KBM-7 (cell line): ENCODE results near the gene CD4.
A peak's percentile ranks its signal among the peaks of the same experiment; 100 is the strongest.

Source experiments
- DNase-seq: peaks from one replicate; pipeline ENCODE4 v3.0.0-alpha.2; 2015
- in situ Hi-C: fragments of 300-500 bp; cut with MboI; formaldehyde crosslinking; loops from 2 replicates; pipeline ENCODE4 v1.14.3; 2020; ENCODE audit warnings: low sequenced_read_pairs, low pct_unique_long_range_greater_than_20kb, mixed read lengths

The CD4 gene

GRCh38 chr12:6792522-6793201 is 3.3 kb downstream of the CD4 start:
- DNase-seq = peak; percentile 94
- in situ Hi-C loops = no loop called here

DNA sequence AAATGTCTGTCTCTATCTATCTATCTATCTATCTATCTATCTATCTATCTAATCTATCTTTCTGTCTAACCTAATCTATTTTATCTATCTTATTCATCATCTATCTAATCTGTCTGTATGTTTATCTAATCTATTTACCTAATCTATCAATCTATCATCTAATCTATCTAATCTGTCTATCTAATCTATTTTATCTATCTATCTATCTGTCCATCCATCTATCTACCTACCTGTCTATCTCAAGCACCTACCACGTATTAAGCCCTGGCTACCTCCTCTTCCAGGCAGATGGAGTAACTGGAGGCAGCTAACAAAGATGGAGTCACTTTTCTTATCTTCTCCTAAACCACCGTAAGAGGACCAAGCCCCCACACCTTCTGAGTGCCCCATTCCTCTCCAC is 5.8 kb downstream of the CD4 start:
- no peak for DNase-seq
- in situ Hi-C loops = no loop called here

GRCh38 chr12:6796576-6796975 is 7.2 kb downstream of the CD4 start:
- DNase-seq = no peak
- in situ Hi-C loops = no loop called here

GRCh38 chr12:6799147-6799546 is 9.8 kb downstream of the CD4 start:
- in situ Hi-C loops = no loop called here
- DNase-seq = no peak

DNA sequence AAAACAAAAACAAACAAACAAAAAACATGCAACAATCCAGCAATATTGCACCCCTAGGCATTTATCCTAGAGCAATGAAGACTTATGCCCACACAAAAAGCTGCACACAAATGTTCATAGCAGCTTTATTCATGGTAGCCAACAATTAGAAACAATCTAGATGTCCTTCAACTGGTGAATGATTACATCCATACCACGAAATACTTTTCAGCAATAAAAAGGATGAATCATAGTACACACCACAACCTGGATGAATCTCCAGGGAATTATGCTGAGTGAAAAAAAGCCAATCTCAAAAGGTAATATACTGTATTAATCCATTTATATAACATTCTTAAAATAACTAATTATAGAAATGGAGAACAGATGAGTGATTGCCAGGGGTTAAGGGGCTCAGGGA is 17.8 kb downstream of the CD4 start:
- no peak for DNase-seq
- in situ Hi-C loops = no loop called here

GRCh38 chr12:6809056-6809455 is 19.7 kb downstream of the CD4 start:
- DNase-seq = no peak
- in situ Hi-C loops = no loop called here

DNA sequence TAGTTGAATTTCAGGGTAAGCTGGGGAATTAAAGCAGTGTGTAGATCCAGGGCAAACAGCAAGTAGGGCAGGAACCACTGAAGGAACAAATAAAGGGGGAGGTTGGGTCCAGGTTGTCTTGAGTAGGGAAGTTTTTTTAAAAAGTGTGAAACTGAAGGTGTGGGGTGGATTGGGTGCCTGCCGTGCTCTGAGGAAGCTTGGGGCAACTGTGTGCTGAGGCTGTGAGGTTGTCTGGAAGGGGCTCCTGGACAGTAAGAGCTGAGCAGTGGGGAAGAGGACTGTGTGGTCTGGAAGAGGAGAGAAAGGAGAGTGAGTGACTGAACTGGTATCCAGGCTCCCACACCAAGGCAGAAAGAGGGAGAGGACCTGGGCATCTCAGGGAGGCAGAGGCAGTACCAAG is 21.4 kb downstream of the CD4 start:
- DNase-seq = no peak
- in situ Hi-C loops = no loop called here

GRCh38 chr12:6813363-6813762 is 24.0 kb downstream of the CD4 start:
- in situ Hi-C loops = no loop called here
- no peak for DNase-seq

- no peak for DNase-seq
- in situ Hi-C loops = no loop called here
Observed at GRCh38 chr12:6816598-6816997, 27.3 kb downstream of the CD4 start.

GRCh38 chr12:6817098-6817497 is 27.8 kb downstream of the CD4 start:
- no peak for DNase-seq
- in situ Hi-C loops = no loop called here

DNA sequence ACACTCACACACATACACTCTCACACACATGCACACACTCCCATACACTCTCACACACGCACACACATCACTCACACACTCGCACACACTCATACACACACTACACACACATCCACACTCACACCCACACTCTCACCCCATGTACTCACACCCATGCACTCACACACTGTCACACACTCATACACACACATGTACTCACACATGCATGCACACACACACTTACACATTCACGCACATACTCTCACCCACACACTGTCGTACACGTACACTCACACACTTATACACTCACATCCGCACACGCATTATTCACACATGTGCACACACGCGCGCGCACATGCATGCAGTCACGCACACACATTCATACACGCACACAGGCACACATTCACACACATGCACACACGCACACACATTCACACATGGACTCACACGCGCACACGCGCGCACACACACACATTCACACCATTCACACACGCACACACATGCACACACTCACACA is 28.4 kb downstream of the CD4 start:
- in situ Hi-C loops = no loop called here
- DNase-seq = no peak

- in situ Hi-C loops = no loop called here
- no peak for DNase-seq
Observed at GRCh38 chr12:6818222-6818621, 28.9 kb downstream of the CD4 start.

DNA sequence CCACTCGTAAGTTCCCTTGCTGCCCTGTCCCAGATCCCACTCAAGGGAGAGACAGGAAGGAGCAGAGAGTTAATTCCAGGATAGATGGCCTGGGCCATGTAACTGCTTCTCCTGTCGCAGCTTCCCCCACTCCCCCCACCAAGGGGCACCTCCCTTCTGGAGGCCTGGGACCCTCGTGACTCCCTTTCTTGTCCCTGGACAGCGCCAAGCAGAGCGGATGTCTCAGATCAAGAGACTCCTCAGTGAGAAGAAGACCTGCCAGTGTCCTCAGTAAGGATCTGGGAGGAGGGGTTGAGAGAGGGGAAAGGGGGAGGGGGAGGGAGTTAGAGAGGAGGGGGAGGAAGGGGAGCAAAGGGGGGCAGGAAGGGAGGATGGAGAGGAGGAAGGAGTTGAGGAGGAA is 29.3 kb downstream of the CD4 start:
- in situ Hi-C loops = no loop called here
- DNase-seq = no peak

GRCh38 chr12:6819106-6820030 is 30.0 kb downstream of the CD4 start:
- in situ Hi-C loops = no loop called here
- no peak for DNase-seq

DNA sequence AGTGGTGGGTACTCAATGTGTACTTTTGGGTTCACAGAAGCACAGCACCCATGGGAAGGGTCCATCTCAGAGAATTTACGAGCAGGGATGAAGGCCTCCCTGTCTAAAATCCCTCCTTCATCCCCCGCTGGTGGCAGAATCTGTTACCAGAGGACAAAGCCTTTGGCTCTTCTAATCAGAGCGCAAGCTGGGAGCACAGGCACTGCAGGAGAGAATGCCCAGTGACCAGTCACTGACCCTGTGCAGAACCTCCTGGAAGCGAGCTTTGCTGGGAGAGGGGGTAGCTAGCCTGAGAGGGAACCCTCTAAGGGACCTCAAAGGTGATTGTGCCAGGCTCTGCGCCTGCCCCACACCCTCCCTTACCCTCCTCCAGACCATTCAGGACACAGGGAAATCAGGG is 30.8 kb downstream of the CD4 start:
- in situ Hi-C loops = no loop called here
- DNase-seq = no peak

DNA sequence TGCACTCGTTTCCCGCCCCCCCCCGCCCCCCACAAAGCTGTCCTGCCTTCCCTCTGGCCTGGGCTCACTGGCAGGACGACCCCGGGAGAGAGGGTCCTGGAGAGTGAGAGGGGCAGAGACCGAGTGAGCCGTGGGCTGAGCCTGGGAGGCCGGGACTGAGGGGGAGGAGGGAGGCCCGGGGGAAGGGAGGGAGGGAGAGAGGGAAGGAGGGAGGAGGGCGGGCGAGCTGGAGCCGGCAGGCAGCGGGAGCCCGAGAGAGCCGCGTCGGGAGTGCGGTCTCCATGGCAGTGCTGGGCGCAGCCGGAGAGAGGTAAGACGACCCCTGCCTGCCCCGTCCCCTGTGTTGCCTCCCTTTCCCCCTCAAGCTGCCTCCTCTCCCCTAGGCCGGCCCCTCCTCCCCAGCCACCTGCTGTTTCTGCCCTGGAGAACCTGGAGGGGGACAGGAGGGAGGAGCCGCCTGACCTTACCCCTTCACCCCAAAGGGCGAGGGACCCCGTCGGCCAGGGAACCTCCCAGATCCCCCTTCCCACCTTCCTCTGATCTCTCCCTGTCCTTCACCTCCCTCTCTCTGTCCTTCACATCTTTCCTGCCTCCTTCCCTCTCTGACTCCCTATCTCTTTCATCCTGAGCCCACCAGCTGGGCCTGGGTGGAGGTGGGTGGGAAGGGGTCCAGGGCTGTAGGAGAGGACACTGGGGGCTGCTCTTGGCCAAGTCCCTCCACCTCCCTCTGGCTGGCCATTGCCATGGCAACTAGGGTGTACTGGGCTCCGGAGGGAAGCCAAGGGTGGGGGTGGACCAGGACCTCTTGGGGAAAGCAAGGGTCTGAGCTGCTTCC is 32.5 kb downstream of the CD4 start, which contains the start of gene GPR162:
GPR162 (plus strand) TSS at position 231 of the 835 bp plus-strand sequence. CDS start 2,078 bp downstream, outside the sequence.
- in situ Hi-C loops = no loop called here
- DNase-seq = peak; percentile 45

DNA sequence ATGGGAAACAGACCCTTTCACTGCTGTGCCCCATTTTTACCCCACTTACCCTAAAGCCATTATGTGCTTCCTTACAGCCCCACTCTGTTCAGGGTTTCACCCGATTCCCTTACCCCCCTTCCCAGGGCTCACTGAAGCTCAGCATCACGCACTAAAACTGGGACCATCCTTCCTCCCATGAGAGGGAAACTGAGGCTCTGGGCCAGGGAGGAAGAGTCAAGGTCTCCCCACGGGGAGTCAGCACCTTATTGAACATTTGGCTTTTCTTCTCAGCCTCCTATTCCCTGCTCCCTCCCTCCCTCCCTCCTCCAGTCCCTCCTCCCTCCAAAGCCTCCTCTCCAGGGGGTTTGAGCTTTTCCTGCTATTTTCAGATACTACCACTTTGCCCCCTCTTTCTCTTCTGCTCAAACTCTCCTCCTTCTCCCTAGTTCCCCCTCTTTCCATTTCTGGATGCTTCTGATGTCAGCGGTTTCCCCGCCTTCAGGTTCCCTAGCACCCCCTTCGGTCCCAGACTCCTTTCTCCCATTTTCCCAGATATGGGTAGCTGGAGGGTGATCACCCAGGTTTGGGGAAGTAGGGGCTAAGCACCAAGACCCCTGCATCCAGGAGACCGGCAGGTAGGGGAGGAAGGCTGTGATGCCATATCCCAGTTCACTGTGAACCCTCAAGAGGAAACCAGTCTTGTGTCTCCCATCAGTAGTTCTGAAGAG is 33.3 kb downstream of the CD4 start:
- in situ Hi-C loops = no loop called here
- no peak for DNase-seq

DNA sequence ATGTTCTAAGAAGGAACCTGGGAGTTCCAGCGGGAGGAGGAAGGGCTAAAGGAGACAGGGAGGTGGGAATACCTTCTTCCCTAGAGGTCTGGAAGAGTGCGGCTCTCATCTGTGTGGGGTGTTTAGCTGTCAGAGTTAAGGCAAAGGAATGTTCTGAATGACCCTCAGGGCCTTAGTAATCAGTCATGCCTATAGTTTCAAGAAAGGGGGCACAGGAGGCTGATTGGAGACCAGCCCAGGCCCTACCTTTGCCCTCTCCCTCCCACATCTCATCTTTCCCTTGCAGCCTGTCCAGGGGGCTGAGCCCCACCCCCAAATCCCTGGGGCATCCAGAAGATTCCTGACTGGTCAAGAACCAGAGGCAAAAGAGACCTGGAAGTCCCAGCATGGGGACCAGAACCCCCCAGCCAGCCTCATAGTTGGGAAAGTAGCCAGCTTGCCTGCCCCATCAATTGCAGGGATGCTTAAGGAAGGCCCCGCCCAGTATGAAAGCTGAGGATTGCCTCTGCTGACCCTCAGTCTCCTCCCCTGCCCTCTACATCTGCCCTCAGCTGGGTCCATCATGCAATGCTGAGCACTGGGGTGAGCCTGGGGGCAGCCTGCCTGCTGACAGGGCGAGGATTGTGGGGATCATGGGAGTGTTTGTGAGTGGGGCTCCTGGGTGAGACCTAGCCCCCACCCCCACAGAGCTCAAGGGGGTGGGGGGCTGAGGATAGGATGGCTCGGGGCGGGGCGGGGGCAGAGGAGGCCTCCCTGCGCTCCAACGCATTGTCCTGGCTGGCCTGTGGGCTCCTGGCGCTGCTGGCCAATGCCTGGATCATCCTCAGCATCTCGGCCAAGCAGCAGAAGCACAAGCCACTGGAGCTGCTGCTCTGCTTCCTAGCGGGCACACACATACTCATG is 34.1 kb downstream of the CD4 start:
- in situ Hi-C loops = no loop called here
- DNase-seq = no peak
